HepG2 (cell line): Measurements from ENCODE around the gene LCE1C. TPM values are rescaled to one million over a fixed set of nuclear protein-coding genes. Genes with fewer than 3 reads are reported as not detected.

Source experiments
- ATAC-seq: fragments of 200-7000 bp; cut with Tn5 transposase; 3 replicates; pipeline ENCODE4 v1.9.1; 2020; ENCODE audit warnings: mild to moderate bottlenecking, moderate library complexity
- BruUV-seq: library from RNA; stranded (reverse); fragments of 400-500 nt; replicated peaks from 2 replicates; lab custom pipeline; 2021; lab: Mats Ljungman, UMichigan
- CTCF ChIA-PET: fragments of 300-600 bp; formaldehyde crosslinking; extraction: SDS; loops from one replicate; lab custom pipeline; 2021; ENCODE audit warnings: low total read pairs, inconsistent platforms, low intra/inter-chr PET ratio; lab: Yijun Ruan, JAX
- POLR2A ChIA-PET: fragments of 350-600 bp; sonication (Branson Sonifier 250); formaldehyde crosslinking; loops from one replicate; lab custom pipeline; 2020; ENCODE audit warnings: antibody characterized with exemption, inconsistent platforms; lab: Yijun Ruan, JAX
- DNase-seq: peaks from one replicate; pipeline ENCODE4 v3.0.0-alpha.2; 2015; ENCODE audit warnings: low spot score
- FAIRE-seq: peaks from 3 replicates; lab custom pipeline; 2011; peaks lifted over from hg19 to GRCh38; lab: Jason Lieb, UNC
- H2AFZ ChIP-seq: one replicate; pipeline ENCODE4 v1.6.1; 2011; ENCODE audit warnings: low read length, inconsistent platforms
- H3K27ac ChIP-seq: fragments of 300-600 bp; 3 replicates; pipeline ENCODE4 v1.8.0; 2011; ENCODE audit warnings: mixed run types, mild to moderate bottlenecking, mixed read lengths, low read length, inconsistent platforms; ENCODE audit not compliant: insufficient read depth; ENCODE audit errors: extremely low read length
- H3K27me3 ChIP-seq, 2 experiments: fragments of 200-600 bp in 1 of 2; 2 replicates in 1 of 2; 3 replicates in 1 of 2; pipeline versions ENCODE4 v1.6.0 to v1.8.0; 2011; ENCODE audit warnings: low read length in 2 of 2, mild to moderate bottlenecking in 2 of 2, moderate library complexity in 2 of 2, inconsistent platforms in 1 of 2; ENCODE audit not compliant: insufficient read depth in 2 of 2, control insufficient read depth in 1 of 2
- H3K36me3 ChIP-seq, 2 experiments: fragments of 200-600 bp in 1 of 2; replicated peaks in 1 of 2; 2 replicates in 1 of 2; 3 replicates in 1 of 2; pipeline versions ENCODE4 v1.5.1 to v1.8.0; 2011; ENCODE audit warnings: low read length in 2 of 2, inconsistent platforms in 1 of 2; ENCODE audit not compliant: insufficient read depth in 2 of 2, control insufficient read depth in 1 of 2
- H3K4me1 ChIP-seq: 2 replicates; pipeline ENCODE4 v1.5.1; 2012; ENCODE audit warnings: low read length, inconsistent platforms; ENCODE audit not compliant: insufficient read depth
- H3K4me2 ChIP-seq: 2 replicates; pipeline ENCODE4 v1.6.0; 2011; ENCODE audit warnings: low read depth, low read length, inconsistent platforms
- H3K4me3 ChIP-seq, 3 experiments: fragments of 200-600 bp in 1 of 3; sonication (generic), shearing (Covaris generic) in 1 of 3; replicated peaks in 1 of 3; 2 replicates each; pipeline ENCODE4 v1.5.1; 2011 to 2016; ENCODE audit warnings: low read length in 3 of 3, inconsistent platforms in 2 of 3, low read depth in 2 of 3, mild to moderate bottlenecking in 2 of 3, control low read depth in 1 of 3, mixed read lengths in 1 of 3; ENCODE audit not compliant: insufficient read depth in 1 of 3
- H3K79me2 ChIP-seq: one replicate; pipeline ENCODE4 v1.6.1; 2011; ENCODE audit warnings: low read length, inconsistent platforms; ENCODE audit not compliant: insufficient read depth
- H3K9ac ChIP-seq: 2 replicates; pipeline ENCODE4 v1.6.0; 2011; ENCODE audit warnings: mild to moderate bottlenecking, low read depth, low read length, inconsistent platforms; ENCODE audit not compliant: insufficient read depth
- H3K9me3 ChIP-seq: 2 replicates; pipeline ENCODE4 v1.5.1; 2012; ENCODE audit warnings: mild to moderate bottlenecking, low read length
- H4K20me1 ChIP-seq: 2 replicates; pipeline ENCODE4 v1.6.0; 2011; ENCODE audit warnings: inconsistent platforms, mild to moderate bottlenecking, low read length, moderate library complexity; ENCODE audit not compliant: insufficient read depth
- CCDC6 ChIP-seq: sonication (generic); formaldehyde crosslinking; IDR thresholded peaks from 2 replicates; pipeline ENCODE4 v1.8.1; 2022; ENCODE audit warnings: mild to moderate bottlenecking, missing genetic modification reagents, moderate library complexity
- ETV5 ChIP-seq: IDR thresholded peaks from 2 replicates; pipeline ENCODE4 v1.6.1; 2018; ENCODE audit warnings: missing biosample characterization, missing genetic modification reagents, inconsistent platforms, borderline replicate concordance
- IRF1 ChIP-seq: sonication (generic); formaldehyde crosslinking; IDR thresholded peaks from 2 replicates; pipeline ENCODE4 v1.4.0; 2020; ENCODE audit warnings: low read depth, mild to moderate bottlenecking, missing genetic modification reagents
- JDP2 ChIP-seq: sonication (generic); formaldehyde crosslinking; IDR thresholded peaks from 2 replicates; pipeline ENCODE4 v1.8.1; 2022; ENCODE audit warnings: missing genetic modification reagents, borderline replicate concordance
- JUNB ChIP-seq: sonication (generic); formaldehyde crosslinking; IDR thresholded peaks from 2 replicates; pipeline ENCODE4 v1.8.0; 2022; ENCODE audit warnings: missing genetic modification reagents, mild to moderate bottlenecking, borderline replicate concordance
- KAT8 ChIP-seq: IDR thresholded peaks from 2 replicates; pipeline ENCODE4 v1.6.1; 2016; ENCODE audit warnings: missing genetic modification reagents, missing compliant biosample characterization
- LRRFIP1 ChIP-seq: sonication (generic); formaldehyde crosslinking; conservative IDR thresholded peaks from 2 replicates; pipeline ENCODE4 v1.4.0; 2020; ENCODE audit warnings: missing genetic modification reagents
- NR0B2 ChIP-seq: sonication (generic); formaldehyde crosslinking; IDR thresholded peaks from 2 replicates; pipeline ENCODE4 v1.4.0; 2020; ENCODE audit warnings: mild to moderate bottlenecking, missing genetic modification reagents
- TFDP1 ChIP-seq: IDR thresholded peaks from 2 replicates; pipeline ENCODE4 v1.6.1; 2016; ENCODE audit warnings: missing compliant biosample characterization, missing genetic modification reagents, borderline replicate concordance
- ZFYVE20 ChIP-seq: sonication (generic); formaldehyde crosslinking; IDR thresholded peaks from 2 replicates; pipeline ENCODE4 v1.8.0; 2023; ENCODE audit warnings: low read depth, mild to moderate bottlenecking, moderate library complexity, missing genetic modification reagents, borderline replicate concordance
- ZNF20 ChIP-seq: sonication (generic); formaldehyde crosslinking; IDR thresholded peaks from 2 replicates; pipeline ENCODE4 v1.4.0; 2020; ENCODE audit warnings: mild to moderate bottlenecking, moderate library complexity, missing genetic modification reagents
- ZNF768 ChIP-seq: sonication (generic); formaldehyde crosslinking; IDR thresholded peaks from 2 replicates; pipeline ENCODE4 v1.4.0; 2020; ENCODE audit warnings: missing genetic modification reagents
- ZNF775 ChIP-seq: sonication (generic); formaldehyde crosslinking; IDR thresholded peaks from 2 replicates; pipeline ENCODE4 v1.4.0; 2020; ENCODE audit warnings: missing genetic modification reagents, mild to moderate bottlenecking, moderate library complexity, borderline replicate concordance
- WGBS: methylation state at CpG from one replicate; pipeline ENCODE4 v1.1.6; 2017; ENCODE audit warnings: low lambda C conversion rate; 5-methylcytosine and 5-hydroxymethylcytosine counted together
- in situ Hi-C: cut with HindIII; loops from 2 replicates; pipeline ENCODE4 v1.10.0; 2017; ENCODE audit warnings: low pct_unique_long_range_greater_than_20kb; ENCODE audit not compliant: extremely low pct_ligation_motif_present
- intact Hi-C: fragments of 100-400 bp; cut with micrococcal nuclease; formaldehyde crosslinking; loops from one replicate; pipeline ENCODE4 v1.10.0; 2022; ENCODE audit not compliant: unreplicated experiment
- polyA plus RNA-seq, 8 experiments: library from polyadenylated mRNA; depleted of rRNA in 3 of 8; stranded (reverse) in 7 of 8; unstranded in 1 of 8; fragments of >200 nt; fragmentation: Illumina TruSeq in 4 of 8; extraction: Trizol in 4 of 8; gene quantifications; 2 replicates each; pipeline versions ENCODE4 v1.2.1 to v1.2.3, GENCODE V29; 2011 to 2016; ENCODE audit warnings: low read depth in 4 of 8, missing spikeins in 1 of 8, mixed read lengths in 1 of 8; ENCODE audit not compliant: insufficient read depth in 1 of 8
- total RNA-seq, 5 experiments: library from RNA; depleted of rRNA; stranded (reverse); fragments of >200 nt; fragmentation: Illumina TruSeq; extraction: Trizol; gene quantifications; 2 replicates each; pipeline ENCODE4 v1.2.3, GENCODE V29; 2016; ENCODE audit warnings: low read depth in 1 of 5

The LCE1C gene
- total and polyA plus RNA-seq, 2 of the 13 experiments (the other 11 are each of a cell fraction or from before 2014, with no cell fraction given), result not detected

- CTCF ChIA-PET, result no interaction called here
- Histone ChIP-seq H3K27ac (no peak within 1 kb of the TSS), H4K20me1 (no peaks in the 10 kb centered on the region), H2AFZ (no peak within 1 kb of the TSS), H3K9ac (no peak within 1 kb of the TSS), H3K4me3 (no peak within 1 kb of the TSS), H3K79me2 (no peaks in the 10 kb centered on the region), H3K4me2 (no peak within 1 kb of the TSS), H3K4me1 (no peaks in the 10 kb centered on the region), H3K36me3 (no peaks in the 10 kb centered on the region), H3K27me3 (no peaks in the 10 kb centered on the region), H3K9me3 (no peaks in the 10 kb centered on the region)
- 2% methylated on average over 6 of the region's 6 CpGs for WGBS
- intact Hi-C loops, result no loop called here
- DNase-seq (peak; percentile 8), ATAC-seq (peak; percentile 74; the same call in 2 of the 3 replicates), FAIRE-seq (no peak)
- no TSS peak for BruUV-seq
- POLR2A ChIA-PET, result no interaction called here
- in situ Hi-C loops, result no loop called here
- TF ChIP-seq ZFYVE20 (CRISPR knock-in tag) (no peak), LRRFIP1 (CRISPR knock-in tag) (no peak), JUNB (no peak)
These were observed 31.6 kb downstream of the LCE1C start, which contains the start of gene LCE1F for GRCh38 chr1:152774875-152775274. Gene LCE1F, plus strand, starts transcription at chr1:152775140. Its CDS starts 1,232 bp downstream, at chr1:152776372.

- DNase-seq (no peak), ATAC-seq (no peak), FAIRE-seq (no peak)
- no peaks in the 10 kb centered on the region for H3K79me2 ChIP-seq
- no peaks in the 10 kb centered on the region for H3K36me3 ChIP-seq
- no peak overlapping the region for H3K4me2 ChIP-seq
- intact Hi-C loops, result no loop called here
- WGBS, result 0% methylated on average over 1 of the region's 1 CpG
- no peak overlapping the region for H3K4me3 ChIP-seq
- H3K9me3 ChIP-seq, result no peaks in the 10 kb centered on the region
- in situ Hi-C loops, result no loop called here
- BruUV-seq, result no TSS peak
- H3K27ac ChIP-seq, result no peak overlapping the region
- H3K9ac ChIP-seq, result no peak overlapping the region
- no peaks in the 10 kb centered on the region for H3K27me3 ChIP-seq
- no peaks in the 10 kb centered on the region for H4K20me1 ChIP-seq
- ChIA-PET POLR2A (no interaction called here), CTCF (no interaction called here)
- no peaks in the 10 kb centered on the region for H3K4me1 ChIP-seq
- H2AFZ ChIP-seq, result no peak overlapping the region
- no peak for TF ChIP-seq JDP2 (CRISPR knock-in tag)
- no peak for TF ChIP-seq ETV5 (CRISPR knock-in tag)
- no peak for TF ChIP-seq ZNF768 (CRISPR knock-in tag)
- no peak for TF ChIP-seq CCDC6 (CRISPR knock-in tag)
- TF ChIP-seq NR0B2, result no peak
- no peak for TF ChIP-seq ZNF20 (CRISPR knock-in tag)
- TF ChIP-seq TFDP1 (CRISPR knock-in tag), result no peak
- no peak for TF ChIP-seq KAT8 (CRISPR knock-in tag)
- TF ChIP-seq IRF1 (CRISPR knock-in tag), result no peak
- no peak for TF ChIP-seq ZNF775
These were observed 36.0 kb downstream of the LCE1C start for GRCh38 chr1:152770411-152770810.
